ENCODE measurements around the gene HMGXB3. TPM values are rescaled to one million over a fixed set of nuclear protein-coding genes. Genes with fewer than 3 reads are reported as not detected.

Gene HMGXB3
- total and polyA plus RNA-seq, 4 donors = 2.7 to 22.9 (median 11.0) TPM

- no peak for TF ChIP-seq ZBTB33 (IDR thresholded peaks at IDR 0.05)
- TF ChIP-seq EGR1 (IDR thresholded peaks at IDR 0.05; ENCODE audit: low read depth in 2 of 2) = no peak
- TF ChIP-seq REST (IDR thresholded peaks at IDR 0.05) = no peak
Observed at GRCh38 chr5:149963729-149964128, 36.8 kb upstream of the HMGXB3 start (continued).

GRCh38 chr5:149966946-149967345, 33.6 kb upstream of the HMGXB3 start:
- Histone ChIP-seq H3K4me3 (ENCODE audit: low read depth in 1 of 3, low read length in 3 of 3) (no peak overlapping the region), H3K9me3 (ENCODE audit: control insufficient read depth in 4 of 4, low read length in 3 of 4) (no peaks in the 10 kb centered on the region), H3K27me3 (ENCODE audit: control insufficient read depth in 4 of 4, insufficient read depth in 4 of 4, low read length in 3 of 4) (no peaks in the 10 kb centered on the region), H3K36me3 (ENCODE audit: control insufficient read depth in 4 of 4, insufficient read depth in 3 of 4, low read depth in 1 of 4, low read length in 3 of 4) (no peaks in the 10 kb centered on the region), H3K9ac (ENCODE audit: low read depth in 1 of 2, low read length in 2 of 2) (no peak overlapping the region), H3K27ac (ENCODE audit: low read depth in 1 of 2, low read length in 2 of 2) (no peak overlapping the region), H3K4me1 (ENCODE audit: control insufficient read depth in 4 of 4, insufficient read depth in 4 of 4, low read length in 3 of 4) (no peaks in the 10 kb centered on the region)
- DNase-seq (ENCODE audit: low spot score) = no peak
- 77% methylated on average over 3 of the region's 3 CpGs for WGBS
- TF ChIP-seq HNF4G (IDR thresholded peaks at IDR 0.05) = no peak

GRCh38 chr5:149969181-149969930, 31.2 kb upstream of the HMGXB3 start:
- DNase-seq (ENCODE audit: low spot score) = no peak
- TF ChIP-seq CTCF (IDR thresholded peaks at IDR 0.05; ENCODE audit: low read depth, low read length, missing input control) (no peak), NR2F2 (IDR thresholded peaks at IDR 0.05) (no peak), HNF4G (IDR thresholded peaks at IDR 0.05) (no peak), REST (IDR thresholded peaks at IDR 0.05) (no peak), RAD21 (IDR thresholded peaks at IDR 0.05) (no peak), ATF3 (IDR thresholded peaks at IDR 0.05) (no peak), FOXA1 (IDR thresholded peaks at IDR 0.05) (no peak), YY1 (IDR thresholded peaks at IDR 0.05) (no peak), HNF4A (conservative IDR thresholded peaks at IDR 0.05) (no peak), FOXA2 (IDR thresholded peaks at IDR 0.05) (no peak), RXRA (IDR thresholded peaks at IDR 0.05) (no peak), JUND (IDR thresholded peaks at IDR 0.05) (no peak), EGR1 (IDR thresholded peaks at IDR 0.05; ENCODE audit: low read depth in 2 of 2) (no peak), ZBTB33 (IDR thresholded peaks at IDR 0.05) (no peak), MAX (IDR thresholded peaks at IDR 0.05) (no peak)

More at GRCh38 chr5:149969181-149969930, 31.2 kb upstream of the HMGXB3 start:
- no peak overlapping the region for H3K9ac ChIP-seq (ENCODE audit: low read depth in 1 of 2, low read length in 2 of 2)
- H3K36me3 ChIP-seq (ENCODE audit: control insufficient read depth in 4 of 4, insufficient read depth in 3 of 4, low read depth in 1 of 4, low read length in 3 of 4) = no peaks in the 10 kb centered on the region
- no peaks in the 10 kb centered on the region for H3K27me3 ChIP-seq (ENCODE audit: control insufficient read depth in 4 of 4, insufficient read depth in 4 of 4, low read length in 3 of 4)
- no peaks in the 10 kb centered on the region for H3K4me1 ChIP-seq (ENCODE audit: control insufficient read depth in 4 of 4, insufficient read depth in 4 of 4, low read length in 3 of 4)
- H3K9me3 ChIP-seq (ENCODE audit: control insufficient read depth in 4 of 4, low read length in 3 of 4) = no peaks in the 10 kb centered on the region
- H3K27ac ChIP-seq (ENCODE audit: low read depth in 1 of 2, low read length in 2 of 2) = no peak overlapping the region
- 91% methylated on average over 4 of the region's 4 CpGs for WGBS
- H3K4me3 ChIP-seq (ENCODE audit: low read depth in 1 of 3, low read length in 3 of 3) = no peak overlapping the region
